Stimulated activated memory B cell treated with anti-CD40 and anti-IgM and Interleukin-4, amounts not matched to agents 10 μg/mL and 1 μg/mL and 100 μg/mL, for 72 hours (primary cell): ENCODE results near the gene PIK3C2G.

Source experiments
- ATAC-seq: fragments of 150-1000 bp; cut with Tn5 transposase; 2 replicates; pipeline ENCODE4 v1.10.0; 2021
- H3K27ac Mint-ChIP-seq: one replicate; pipeline ENCODE4 v1.8.0; 2022; ENCODE audit warnings: mild to moderate bottlenecking, mixed read lengths
- H3K27me3 Mint-ChIP-seq: one replicate; pipeline ENCODE4 v1.8.0; 2022; ENCODE audit warnings: mixed read lengths
- H3K36me3 Mint-ChIP-seq: one replicate; pipeline ENCODE4 v1.8.0; 2022; ENCODE audit warnings: mixed read lengths
- H3K4me1 Mint-ChIP-seq: one replicate; pipeline ENCODE4 v1.8.0; 2022; ENCODE audit warnings: mixed read lengths
- H3K4me3 Mint-ChIP-seq: one replicate; pipeline ENCODE4 v1.8.0; 2022; ENCODE audit warnings: mild to moderate bottlenecking, moderate library complexity, mixed read lengths
- H3K9me3 Mint-ChIP-seq: one replicate; pipeline ENCODE4 v1.8.0; 2022; ENCODE audit warnings: mixed read lengths

The PIK3C2G gene

DNA sequence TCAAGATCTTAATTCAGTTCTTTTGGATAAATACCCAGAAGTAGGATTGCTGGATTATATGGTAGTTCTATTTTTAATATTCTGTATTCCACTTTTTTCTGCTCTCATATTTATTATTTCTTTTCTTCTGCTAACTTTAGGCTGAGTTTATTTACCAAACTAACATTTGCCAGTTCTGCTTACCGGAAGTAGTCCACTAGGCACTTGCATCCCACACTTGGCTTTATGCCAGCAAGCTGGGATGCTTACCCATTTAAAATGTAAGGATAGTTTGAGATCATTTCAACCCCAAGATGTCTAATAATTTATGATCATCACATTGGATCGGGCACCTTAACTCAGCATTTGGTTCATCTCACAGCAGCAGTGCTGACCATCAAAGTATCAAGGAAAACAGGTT lies 96.8 kb downstream of the PIK3C2G start:
- H3K36me3 Mint-ChIP-seq: no peaks in the 10 kb centered on the region
- ATAC-seq: no peak
- H3K27ac Mint-ChIP-seq: no peak overlapping the region
- peaks cover 2% of the 10 kb centered on the region for H3K9me3 Mint-ChIP-seq
- H3K4me1 Mint-ChIP-seq: no peaks in the 10 kb centered on the region
- H3K27me3 Mint-ChIP-seq: no peaks in the 10 kb centered on the region
- no peak overlapping the region for H3K4me3 Mint-ChIP-seq

DNA sequence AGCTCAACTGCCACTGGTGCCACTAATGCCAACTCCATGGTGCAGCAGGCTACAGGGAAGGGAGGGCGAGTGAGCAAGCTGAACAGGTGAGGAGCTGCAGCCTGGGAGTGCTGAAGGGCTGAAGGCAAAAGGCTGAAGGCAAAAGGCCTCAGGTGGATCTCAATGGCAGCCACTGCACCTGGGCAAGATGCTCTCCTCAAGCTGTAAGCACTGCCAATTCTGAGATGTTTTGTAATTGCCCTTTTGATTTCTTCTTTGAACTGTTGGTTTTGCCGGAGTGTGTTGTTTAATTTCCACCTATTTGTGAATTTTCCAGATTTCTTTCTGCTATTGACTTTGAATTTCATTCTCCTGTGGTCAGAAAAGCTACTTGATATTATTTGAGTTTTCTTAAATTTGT lies 97.6 kb downstream of the PIK3C2G start:
- Mint-ChIP-seq H3K36me3 (no peaks in the 10 kb centered on the region), H3K9me3 (peaks cover 3% of the 10 kb centered on the region), H3K27me3 (no peaks in the 10 kb centered on the region), H3K27ac (no peak overlapping the region), H3K4me1 (no peaks in the 10 kb centered on the region), H3K4me3 (no peak overlapping the region)
- ATAC-seq: no peak

- ATAC-seq: no peak
- Mint-ChIP-seq H3K4me3 (no peak overlapping the region), H3K27ac (no peak overlapping the region), H3K4me1 (no peaks in the 10 kb centered on the region), H3K27me3 (no peaks in the 10 kb centered on the region), H3K36me3 (no peaks in the 10 kb centered on the region), H3K9me3 (peaks cover 11% of the 10 kb centered on the region)
These were observed 100.1 kb downstream of the PIK3C2G start for GRCh38 chr12:18361433-18361832.

DNA sequence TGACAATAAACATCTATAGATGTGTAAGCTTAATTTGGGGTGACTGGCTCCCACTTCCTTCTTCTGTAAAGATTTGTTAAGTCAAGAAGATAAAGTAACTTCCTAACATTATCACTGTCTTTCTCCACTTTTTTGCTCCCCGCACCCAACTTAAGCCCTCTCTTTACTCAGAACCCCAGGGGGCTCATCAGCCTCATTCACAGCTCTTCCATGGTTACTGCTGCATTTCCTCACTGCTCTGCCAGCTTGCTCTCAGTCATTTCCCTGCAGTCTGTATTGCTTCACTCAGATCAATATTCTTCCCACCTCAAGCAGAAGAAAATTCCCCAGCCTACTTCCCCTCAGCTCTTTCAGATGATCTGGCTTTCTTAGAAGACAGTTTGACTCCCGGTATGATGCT lies 102.0 kb downstream of the PIK3C2G start:
- no peak for ATAC-seq
- H3K9me3 Mint-ChIP-seq: peaks cover 11% of the 10 kb centered on the region
- H3K27me3 Mint-ChIP-seq: no peaks in the 10 kb centered on the region
- no peaks in the 10 kb centered on the region for H3K36me3 Mint-ChIP-seq
- no peak overlapping the region for H3K27ac Mint-ChIP-seq
- H3K4me1 Mint-ChIP-seq: no peaks in the 10 kb centered on the region
- no peak overlapping the region for H3K4me3 Mint-ChIP-seq

DNA sequence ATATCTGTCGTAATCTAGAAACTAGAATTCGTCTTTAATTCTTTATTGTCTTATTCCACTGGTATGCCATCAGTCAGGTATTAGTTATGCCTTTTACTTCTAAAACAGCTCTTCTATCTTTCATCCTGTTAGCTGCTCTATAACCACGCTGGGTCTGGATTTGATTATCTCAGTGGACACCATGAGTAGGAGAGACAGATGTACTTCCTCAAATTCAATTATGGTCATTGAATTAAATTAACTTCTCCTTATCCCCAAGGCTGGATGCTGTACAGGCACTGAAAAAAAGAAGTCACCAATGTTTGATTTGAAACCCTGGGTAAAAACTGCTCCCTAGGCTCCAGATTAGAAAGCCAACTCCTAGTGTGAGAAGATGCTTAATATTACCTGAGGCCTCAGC lies 107.3 kb downstream of the PIK3C2G start:
- no peaks in the 10 kb centered on the region for H3K36me3 Mint-ChIP-seq
- H3K4me1 Mint-ChIP-seq: no peaks in the 10 kb centered on the region
- no peaks in the 10 kb centered on the region for H3K27me3 Mint-ChIP-seq
- no peak overlapping the region for H3K27ac Mint-ChIP-seq
- H3K4me3 Mint-ChIP-seq: no peak overlapping the region
- ATAC-seq: no peak
- H3K9me3 Mint-ChIP-seq: peaks cover 15% of the 10 kb centered on the region

DNA sequence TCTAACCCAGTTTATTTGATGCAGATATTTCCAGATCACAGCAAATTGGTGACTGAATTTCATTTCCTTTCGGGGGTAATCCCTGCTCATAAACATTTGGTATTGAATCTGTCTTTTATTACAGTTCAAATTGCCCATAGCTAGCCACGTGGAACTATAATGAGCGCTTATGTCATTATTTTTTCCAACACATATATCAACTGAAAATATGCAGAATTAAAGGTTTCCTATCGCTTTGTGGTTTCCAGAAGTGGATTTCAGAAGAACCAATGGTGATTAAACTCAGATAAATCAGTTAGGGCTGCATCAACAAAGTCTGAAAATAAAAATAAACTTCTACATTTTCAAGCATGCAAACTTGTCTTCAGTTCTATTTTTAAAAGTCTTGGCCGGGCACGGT lies 111.9 kb downstream of the PIK3C2G start:
- H3K9me3 Mint-ChIP-seq: peaks cover 6% of the 10 kb centered on the region
- H3K27ac Mint-ChIP-seq: no peak overlapping the region
- no peaks in the 10 kb centered on the region for H3K27me3 Mint-ChIP-seq
- no peaks in the 10 kb centered on the region for H3K4me1 Mint-ChIP-seq
- H3K4me3 Mint-ChIP-seq: no peak overlapping the region
- H3K36me3 Mint-ChIP-seq: no peaks in the 10 kb centered on the region
- no peak for ATAC-seq

GRCh38 chr12:18375131-18375530 lies 113.8 kb downstream of the PIK3C2G start:
- Mint-ChIP-seq H3K9me3 (peaks cover 5% of the 10 kb centered on the region), H3K4me1 (no peaks in the 10 kb centered on the region), H3K36me3 (no peaks in the 10 kb centered on the region), H3K27ac (no peak overlapping the region), H3K27me3 (no peaks in the 10 kb centered on the region), H3K4me3 (no peak overlapping the region)
- no peak for ATAC-seq

DNA sequence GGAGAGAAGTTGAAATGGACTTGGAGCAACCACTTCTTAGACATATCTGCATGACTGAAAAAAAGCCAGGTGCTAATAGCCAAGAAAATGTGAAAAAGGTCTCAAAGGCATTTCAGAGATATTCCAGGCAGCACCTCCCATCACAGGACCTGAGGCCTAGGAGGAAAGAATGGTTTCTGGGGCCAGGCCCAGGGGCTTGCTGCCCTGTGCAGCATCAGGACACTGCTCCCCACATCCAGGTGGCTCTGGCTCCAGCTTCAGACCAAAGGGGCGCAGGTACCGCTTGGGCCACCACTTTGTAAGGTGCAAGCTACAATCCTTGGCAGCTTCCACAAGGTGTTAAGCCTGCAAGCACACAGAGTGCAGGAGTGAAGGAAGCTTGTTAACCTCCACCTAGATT lies 114.3 kb downstream of the PIK3C2G start:
- ATAC-seq: no peak
- H3K27me3 Mint-ChIP-seq: no peaks in the 10 kb centered on the region
- H3K27ac Mint-ChIP-seq: no peak overlapping the region
- H3K9me3 Mint-ChIP-seq: peaks cover 5% of the 10 kb centered on the region
- no peaks in the 10 kb centered on the region for H3K36me3 Mint-ChIP-seq
- H3K4me1 Mint-ChIP-seq: no peaks in the 10 kb centered on the region
- no peak overlapping the region for H3K4me3 Mint-ChIP-seq

- no peaks in the 10 kb centered on the region for H3K27me3 Mint-ChIP-seq
These were observed 121.0 kb downstream of the PIK3C2G start for GRCh38 chr12:18382236-18382885.

DNA sequence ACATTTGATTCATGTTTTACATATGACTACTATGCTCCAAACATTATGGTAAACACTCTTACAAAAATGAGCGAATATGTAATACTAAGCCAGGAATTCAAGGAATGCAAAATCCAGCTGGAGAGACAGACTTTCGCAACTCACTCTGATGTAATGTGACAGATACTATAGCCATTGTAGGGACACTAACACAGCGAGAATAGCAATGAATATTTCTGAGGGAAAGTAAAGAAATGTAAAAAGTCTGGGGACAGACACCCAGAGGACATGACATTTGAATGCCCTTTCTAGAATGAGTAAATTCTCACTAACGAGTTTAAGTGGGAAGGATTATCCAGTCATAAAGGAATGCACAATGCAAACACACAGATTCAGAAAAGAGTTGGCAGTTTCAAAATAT lies 121.9 kb downstream of the PIK3C2G start:
- no peak for ATAC-seq
- Mint-ChIP-seq H3K4me3 (no peak overlapping the region), H3K9me3 (peaks cover 18% of the 10 kb centered on the region), H3K27ac (no peak overlapping the region), H3K36me3 (no peaks in the 10 kb centered on the region), H3K27me3 (no peaks in the 10 kb centered on the region), H3K4me1 (no peaks in the 10 kb centered on the region)

More at GRCh38 chr12:18382236-18382885, 121.0 kb downstream of the PIK3C2G start:
- Mint-ChIP-seq H3K27ac (no peak overlapping the region), H3K36me3 (no peaks in the 10 kb centered on the region), H3K4me1 (no peaks in the 10 kb centered on the region), H3K4me3 (no peak overlapping the region), H3K9me3 (peaks cover 12% of the 10 kb centered on the region)
- no peak for ATAC-seq

DNA sequence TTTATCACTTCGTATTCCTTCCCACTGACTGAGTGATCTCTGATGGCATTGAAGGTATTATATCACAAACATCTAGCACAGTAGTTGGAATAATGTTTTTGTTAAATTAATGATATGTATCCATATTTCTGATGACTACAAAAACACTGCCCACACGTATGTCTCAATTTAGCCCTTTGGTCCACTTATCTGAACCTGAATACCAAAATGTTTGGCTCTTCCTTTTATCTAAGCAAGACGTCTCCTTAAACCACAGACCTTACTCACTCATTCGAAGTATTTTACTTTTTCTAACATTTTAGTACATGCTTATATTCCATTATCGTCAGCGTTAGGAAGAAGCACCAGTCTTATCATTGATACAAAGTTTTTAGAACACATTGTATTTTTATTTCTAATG lies 126.4 kb downstream of the PIK3C2G start:
- Mint-ChIP-seq H3K27ac (no peak overlapping the region), H3K9me3 (peaks cover 17% of the 10 kb centered on the region), H3K4me1 (no peaks in the 10 kb centered on the region), H3K4me3 (no peak overlapping the region), H3K27me3 (no peaks in the 10 kb centered on the region), H3K36me3 (no peaks in the 10 kb centered on the region)
- ATAC-seq: no peak

GRCh38 chr12:18389820-18390219 lies 128.5 kb downstream of the PIK3C2G start:
- no peaks in the 10 kb centered on the region for H3K36me3 Mint-ChIP-seq
- ATAC-seq: no peak
- no peaks in the 10 kb centered on the region for H3K27me3 Mint-ChIP-seq
- no peaks in the 10 kb centered on the region for H3K4me1 Mint-ChIP-seq
- no peak overlapping the region for H3K4me3 Mint-ChIP-seq
- H3K9me3 Mint-ChIP-seq: peaks cover 17% of the 10 kb centered on the region
- no peak overlapping the region for H3K27ac Mint-ChIP-seq

- H3K4me1 Mint-ChIP-seq: no peaks in the 10 kb centered on the region
- H3K27me3 Mint-ChIP-seq: no peaks in the 10 kb centered on the region
- H3K36me3 Mint-ChIP-seq: no peaks in the 10 kb centered on the region
- H3K9me3 Mint-ChIP-seq: peaks cover 11% of the 10 kb centered on the region
- no peak overlapping the region for H3K4me3 Mint-ChIP-seq
- no peak for ATAC-seq
- H3K27ac Mint-ChIP-seq: no peak overlapping the region
These were observed 129.8 kb downstream of the PIK3C2G start for GRCh38 chr12:18391151-18391550.

GRCh38 chr12:18394742-18395141 lies 133.4 kb downstream of the PIK3C2G start:
- Mint-ChIP-seq H3K9me3 (no peaks in the 10 kb centered on the region), H3K27ac (no peak overlapping the region)

DNA sequence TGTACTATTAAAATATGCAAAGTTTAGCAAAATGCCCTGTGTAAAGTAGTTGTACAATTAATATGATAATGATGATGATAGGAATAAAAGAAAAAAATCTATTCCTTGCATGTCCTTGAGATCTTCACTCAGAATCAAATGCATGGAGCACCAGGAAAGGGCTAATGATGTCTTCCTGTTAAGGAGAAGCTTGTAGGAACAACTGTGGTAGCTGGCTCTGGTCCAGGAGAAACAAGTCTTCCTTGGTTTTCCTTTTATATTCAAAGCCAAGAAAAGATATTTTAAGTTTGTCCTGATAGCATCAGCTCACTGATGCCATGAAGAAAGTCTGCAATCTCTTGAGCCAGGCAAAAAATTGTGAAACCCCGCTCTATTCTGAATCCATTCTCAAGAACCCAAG lies 138.9 kb downstream of the PIK3C2G start:
- no peak for ATAC-seq
- H3K27me3 Mint-ChIP-seq: no peaks in the 10 kb centered on the region
- H3K4me3 Mint-ChIP-seq: no peak overlapping the region
- H3K9me3 Mint-ChIP-seq: peaks cover 7% of the 10 kb centered on the region
- no peaks in the 10 kb centered on the region for H3K36me3 Mint-ChIP-seq
- no peaks in the 10 kb centered on the region for H3K4me1 Mint-ChIP-seq
- H3K27ac Mint-ChIP-seq: no peak overlapping the region

More at GRCh38 chr12:18394742-18395141, 133.4 kb downstream of the PIK3C2G start:
- Mint-ChIP-seq H3K4me1 (no peaks in the 10 kb centered on the region), H3K4me3 (no peak overlapping the region), H3K27me3 (no peaks in the 10 kb centered on the region), H3K36me3 (no peaks in the 10 kb centered on the region)
- ATAC-seq: no peak

GRCh38 chr12:18402872-18403611 lies 141.7 kb downstream of the PIK3C2G start:
- Mint-ChIP-seq H3K27me3 (no peaks in the 10 kb centered on the region), H3K4me3 (no peak overlapping the region), H3K9me3 (peaks cover 11% of the 10 kb centered on the region), H3K36me3 (no peaks in the 10 kb centered on the region), H3K4me1 (no peaks in the 10 kb centered on the region), H3K27ac (no peak overlapping the region)
- no peak for ATAC-seq
